Measurements from ENCODE around the gene PTPRK.
"Not testable (repeated sequence)": the region's sequence is repeated elsewhere in the genome, so short reads cannot be mapped to it uniquely, and the experiment has no call there.

Gene PTPRK

DNA sequence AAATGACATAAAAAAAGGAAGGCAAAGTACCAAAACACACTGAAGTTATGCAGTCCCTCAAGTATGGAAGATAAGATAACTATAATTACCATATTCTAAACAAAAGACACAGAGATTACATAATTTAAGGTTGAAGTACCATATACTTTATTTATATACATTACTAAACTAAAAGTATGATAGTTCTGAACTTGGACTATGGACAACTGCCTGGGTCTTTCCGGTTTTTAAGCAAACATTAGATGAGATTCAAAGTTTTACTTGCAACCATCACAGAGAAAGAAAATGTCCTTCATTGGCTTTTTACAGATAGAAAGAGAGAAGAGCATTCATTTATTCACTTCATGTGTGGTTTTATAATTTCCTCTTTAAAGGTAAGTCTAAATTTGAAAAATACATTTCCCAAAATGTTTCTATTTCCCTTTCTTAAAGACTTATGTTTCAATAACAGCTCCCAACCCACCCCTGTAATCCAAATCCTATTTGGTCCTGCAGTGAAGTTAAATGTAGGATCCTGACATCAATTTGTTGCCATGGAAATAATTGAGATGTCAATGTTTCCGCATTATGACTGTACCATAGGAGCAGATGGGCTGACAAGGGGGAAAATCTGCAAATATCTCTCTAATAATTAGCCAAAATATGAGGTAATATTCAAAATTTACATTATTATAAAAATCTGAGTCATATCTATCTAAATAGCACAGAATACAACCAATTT lies 63.7 kb downstream of the PTPRK start:
- Histone ChIP-seq H3K27ac (ENCODE audit: low read depth, low read length) (no peak overlapping the region), H3K4me1 (ENCODE audit: control insufficient read depth in 5 of 5, insufficient read depth in 5 of 5, low read length in 5 of 5) (no peaks in the 10 kb centered on the region), H3K27me3 (ENCODE audit: control insufficient read depth in 5 of 5, insufficient read depth in 4 of 5, low read length in 5 of 5) (no peaks in the 10 kb centered on the region), H3K9ac (ENCODE audit: low read length in 5 of 5) (no peak overlapping the region), H3K9me3 (ENCODE audit: control insufficient read depth in 5 of 5, low read length in 5 of 5) (no peaks in the 10 kb centered on the region), H3K4me3 (ENCODE audit: low read depth in 1 of 5, low read length in 5 of 5) (no peak overlapping the region), H3K36me3 (ENCODE audit: control insufficient read depth in 5 of 5, insufficient read depth in 5 of 5, low read length in 5 of 5) (no peaks in the 10 kb centered on the region)

DNA sequence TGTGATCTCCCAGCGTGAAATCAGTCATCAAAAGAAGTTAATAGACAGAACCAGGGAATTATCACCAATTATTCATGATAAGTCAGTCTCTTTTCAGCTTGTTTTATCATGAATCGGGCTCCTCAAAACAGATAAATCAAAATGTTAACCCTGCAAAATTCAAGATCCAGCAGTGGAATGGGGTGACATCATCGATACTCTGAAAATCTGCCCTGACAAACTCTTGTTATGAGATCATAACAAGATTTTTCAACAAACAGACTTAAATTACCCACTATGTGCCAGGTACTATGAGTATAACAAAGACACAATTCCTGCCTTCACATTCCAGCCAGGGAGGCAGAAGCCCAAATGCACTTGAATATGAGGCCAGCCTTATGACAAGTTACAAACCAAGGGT lies 64.4 kb downstream of the PTPRK start:
- no peak overlapping the region for H3K4me3 ChIP-seq (ENCODE audit: low read depth in 1 of 5, low read length in 5 of 5)
- no peak overlapping the region for H3K9ac ChIP-seq (ENCODE audit: low read length in 5 of 5)
- H3K27ac ChIP-seq (ENCODE audit: low read depth, low read length), result no peak overlapping the region
- H3K9me3 ChIP-seq (ENCODE audit: control insufficient read depth in 5 of 5, low read length in 5 of 5), result no peaks in the 10 kb centered on the region
- H3K4me1 ChIP-seq (ENCODE audit: control insufficient read depth in 5 of 5, insufficient read depth in 5 of 5, low read length in 5 of 5), result no peaks in the 10 kb centered on the region
- no peaks in the 10 kb centered on the region for H3K27me3 ChIP-seq (ENCODE audit: control insufficient read depth in 5 of 5, insufficient read depth in 4 of 5, low read length in 5 of 5)
- no peaks in the 10 kb centered on the region for H3K36me3 ChIP-seq (ENCODE audit: control insufficient read depth in 5 of 5, insufficient read depth in 5 of 5, low read length in 5 of 5)

DNA sequence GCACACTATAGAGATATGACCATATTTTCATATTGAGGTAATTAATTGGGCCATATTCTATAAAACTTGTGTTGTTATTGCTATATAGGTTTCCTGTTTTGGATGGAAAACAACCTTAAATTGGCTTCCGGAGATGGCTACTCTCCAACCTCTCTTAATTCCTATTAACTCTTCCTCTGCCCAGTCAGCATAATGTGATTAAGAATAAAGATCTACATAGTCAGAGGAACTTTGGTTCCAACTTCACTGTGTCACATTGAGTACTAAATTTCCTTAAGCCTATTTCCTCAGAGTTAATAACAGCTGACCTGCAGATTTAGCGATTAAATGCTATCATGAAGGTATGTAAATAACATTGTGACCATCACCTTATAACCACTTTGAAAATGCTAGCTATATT lies 67.7 kb downstream of the PTPRK start:
- Histone ChIP-seq H3K4me1 (ENCODE audit: control insufficient read depth in 5 of 5, insufficient read depth in 5 of 5, low read length in 5 of 5) (no peaks in the 10 kb centered on the region), H3K9ac (ENCODE audit: low read length in 5 of 5) (no peak overlapping the region), H3K9me3 (ENCODE audit: control insufficient read depth in 5 of 5, low read length in 5 of 5) (no peaks in the 10 kb centered on the region), H3K36me3 (ENCODE audit: control insufficient read depth in 5 of 5, insufficient read depth in 5 of 5, low read length in 5 of 5) (no peaks in the 10 kb centered on the region), H3K4me3 (ENCODE audit: low read depth in 1 of 5, low read length in 5 of 5) (no peak overlapping the region), H3K27ac (ENCODE audit: low read depth, low read length) (no peak overlapping the region), H3K27me3 (ENCODE audit: control insufficient read depth in 5 of 5, insufficient read depth in 4 of 5, low read length in 5 of 5) (no peaks in the 10 kb centered on the region)

DNA sequence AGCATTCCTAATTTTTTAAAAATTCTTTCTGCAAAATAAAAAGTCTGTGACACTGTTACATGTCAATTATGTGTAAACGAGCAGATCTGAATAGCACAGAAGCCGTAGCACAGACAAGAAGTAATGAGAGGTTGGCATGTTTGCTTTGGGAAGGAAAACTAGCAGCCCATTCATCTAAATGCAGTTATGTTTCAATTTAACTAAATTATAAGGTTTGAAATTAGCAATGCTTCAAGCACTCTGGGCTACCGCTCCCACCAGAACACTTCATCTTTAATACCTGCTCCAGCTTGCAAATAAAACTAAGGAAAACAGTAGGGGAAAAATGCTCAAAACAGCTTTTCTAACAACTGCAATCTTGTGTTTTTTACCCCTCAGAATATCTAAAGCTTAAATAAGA lies 73.9 kb downstream of the PTPRK start:
- H3K27me3 ChIP-seq (ENCODE audit: control insufficient read depth in 5 of 5, insufficient read depth in 4 of 5, low read length in 5 of 5), result no peaks in the 10 kb centered on the region
- H3K4me1 ChIP-seq (ENCODE audit: control insufficient read depth in 5 of 5, insufficient read depth in 5 of 5, low read length in 5 of 5), result no peaks in the 10 kb centered on the region
- no peak overlapping the region for H3K4me3 ChIP-seq (ENCODE audit: low read depth in 1 of 5, low read length in 5 of 5)
- H3K36me3 ChIP-seq (ENCODE audit: control insufficient read depth in 5 of 5, insufficient read depth in 5 of 5, low read length in 5 of 5), result no peaks in the 10 kb centered on the region
- no peak overlapping the region for H3K27ac ChIP-seq (ENCODE audit: low read depth, low read length)
- H3K9ac ChIP-seq (ENCODE audit: low read length in 5 of 5), result no peak overlapping the region
- H3K9me3 ChIP-seq (ENCODE audit: control insufficient read depth in 5 of 5, low read length in 5 of 5), result no peaks in the 10 kb centered on the region

DNA sequence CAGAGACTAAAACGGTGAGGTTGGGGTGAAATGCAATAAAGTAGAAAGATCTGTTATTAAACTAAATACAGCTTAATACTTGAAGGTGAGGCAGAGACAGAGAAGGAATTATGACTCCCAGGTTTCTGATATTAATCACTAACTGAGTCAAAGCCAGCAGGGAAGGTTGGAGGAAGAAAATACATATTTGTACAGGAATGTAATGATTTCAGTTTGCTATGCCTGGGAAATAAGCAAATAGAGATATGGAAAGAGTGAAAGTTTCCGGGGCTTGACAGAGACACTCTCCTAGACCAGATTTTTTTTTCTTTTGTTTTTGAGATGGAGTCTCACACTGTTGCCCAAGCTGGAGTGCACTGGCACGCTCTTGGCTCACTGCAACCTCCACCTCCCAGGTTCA lies 76.8 kb downstream of the PTPRK start:
- peaks cover 0 to under 1% (median 0%) of the 10 kb centered on the region in 5 donors for H3K4me1 ChIP-seq (ENCODE audit: control insufficient read depth in 5 of 5, insufficient read depth in 5 of 5, low read length in 5 of 5)
- no peaks in the 10 kb centered on the region for H3K27me3 ChIP-seq (ENCODE audit: control insufficient read depth in 5 of 5, insufficient read depth in 4 of 5, low read length in 5 of 5)
- H3K9ac ChIP-seq (ENCODE audit: low read length in 5 of 5), result no peak overlapping the region
- H3K36me3 ChIP-seq (ENCODE audit: control insufficient read depth in 5 of 5, insufficient read depth in 5 of 5, low read length in 5 of 5), result no peaks in the 10 kb centered on the region
- no peak overlapping the region for H3K27ac ChIP-seq (ENCODE audit: low read depth, low read length)
- no peak overlapping the region for H3K4me3 ChIP-seq (ENCODE audit: low read depth in 1 of 5, low read length in 5 of 5)
- H3K9me3 ChIP-seq (ENCODE audit: control insufficient read depth in 5 of 5, low read length in 5 of 5), result no peaks in the 10 kb centered on the region

DNA sequence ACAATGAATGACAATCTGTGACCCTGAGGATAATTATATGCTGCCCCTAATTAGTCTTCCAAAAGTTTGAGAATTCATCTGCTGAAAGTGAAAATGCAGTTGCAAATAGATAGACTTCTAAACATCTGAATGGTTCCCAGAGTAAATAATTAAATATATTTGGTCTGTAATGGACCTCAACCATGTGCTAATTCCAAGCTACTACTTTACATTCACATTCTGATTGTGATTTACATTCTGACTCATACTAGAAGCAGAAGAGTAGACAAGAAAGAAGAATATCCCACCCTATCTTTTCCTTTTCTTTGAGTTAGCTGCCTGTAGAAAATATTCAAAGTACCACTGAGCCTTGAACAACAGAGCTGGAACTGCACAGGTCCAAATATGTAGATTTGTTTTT lies 80.8 kb downstream of the PTPRK start:
- no peaks in the 10 kb centered on the region for H3K27me3 ChIP-seq (ENCODE audit: control insufficient read depth in 5 of 5, insufficient read depth in 4 of 5, low read length in 5 of 5)
- H3K9me3 ChIP-seq (ENCODE audit: control insufficient read depth in 5 of 5, low read length in 5 of 5), result no peaks in the 10 kb centered on the region
- H3K9ac ChIP-seq (ENCODE audit: low read length in 5 of 5), result no peak overlapping the region
- H3K4me1 ChIP-seq (ENCODE audit: control insufficient read depth in 5 of 5, insufficient read depth in 5 of 5, low read length in 5 of 5), result peaks cover 0 to 3% (median 0%) of the 10 kb centered on the region in 5 donors
- H3K4me3 ChIP-seq (ENCODE audit: low read depth in 1 of 5, low read length in 5 of 5), result no peak overlapping the region
- H3K27ac ChIP-seq (ENCODE audit: low read depth, low read length), result no peak overlapping the region
- no peaks in the 10 kb centered on the region for H3K36me3 ChIP-seq (ENCODE audit: control insufficient read depth in 5 of 5, insufficient read depth in 5 of 5, low read length in 5 of 5)

DNA sequence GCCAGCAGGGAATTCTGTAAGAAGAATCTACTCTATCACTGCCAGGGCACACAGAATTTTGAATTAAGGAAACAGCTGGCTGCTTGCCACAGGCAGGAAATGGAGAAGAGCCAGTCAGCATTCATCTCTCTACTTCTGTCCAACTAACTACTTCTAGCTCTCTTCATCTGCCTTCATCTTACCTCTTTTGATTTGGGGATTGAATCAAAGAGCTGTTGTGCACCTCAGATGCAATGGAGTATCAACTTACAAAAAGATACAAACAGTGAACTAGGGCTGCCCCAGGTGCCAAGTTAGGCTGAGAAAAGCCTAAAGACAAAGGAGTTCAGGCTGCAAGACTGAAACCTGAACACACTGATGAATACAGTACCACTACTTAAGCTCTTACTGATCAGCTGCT lies 82.0 kb downstream of the PTPRK start:
- no peaks in the 10 kb centered on the region for H3K9me3 ChIP-seq (ENCODE audit: control insufficient read depth in 5 of 5, low read length in 5 of 5)
- no peak overlapping the region for H3K27ac ChIP-seq (ENCODE audit: low read depth, low read length)
- no peaks in the 10 kb centered on the region for H3K36me3 ChIP-seq (ENCODE audit: control insufficient read depth in 5 of 5, insufficient read depth in 5 of 5, low read length in 5 of 5)
- peaks cover 0 to 3% (median 0%) of the 10 kb centered on the region in 5 donors for H3K4me1 ChIP-seq (ENCODE audit: control insufficient read depth in 5 of 5, insufficient read depth in 5 of 5, low read length in 5 of 5)
- no peaks in the 10 kb centered on the region for H3K27me3 ChIP-seq (ENCODE audit: control insufficient read depth in 5 of 5, insufficient read depth in 4 of 5, low read length in 5 of 5)
- H3K9ac ChIP-seq (ENCODE audit: low read length in 5 of 5), result no peak overlapping the region
- H3K4me3 ChIP-seq (ENCODE audit: low read depth in 1 of 5, low read length in 5 of 5), result no peak overlapping the region

DNA sequence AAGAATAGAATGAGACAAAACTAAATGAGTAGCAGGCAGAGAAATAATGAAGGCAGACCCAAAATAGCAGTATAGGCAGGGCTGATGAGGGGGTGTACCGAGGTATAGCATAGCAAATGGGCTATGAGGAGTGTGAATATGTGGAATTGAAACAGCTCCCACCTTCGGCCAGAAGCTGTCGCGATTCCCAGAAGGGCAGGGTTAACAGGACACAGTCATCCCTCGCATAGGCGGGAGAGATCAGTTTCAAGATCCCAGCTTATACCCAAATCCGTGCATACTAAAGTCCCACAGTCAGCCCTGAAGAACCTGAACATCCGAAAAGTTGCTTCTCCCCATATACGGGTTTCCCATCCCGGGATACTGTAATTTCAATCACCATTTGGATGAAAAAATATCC lies 82.7 kb downstream of the PTPRK start:
- H3K9ac ChIP-seq (ENCODE audit: low read length in 5 of 5), result no peak overlapping the region
- H3K9me3 ChIP-seq (ENCODE audit: control insufficient read depth in 5 of 5, low read length in 5 of 5), result no peaks in the 10 kb centered on the region
- no peak overlapping the region for H3K4me3 ChIP-seq (ENCODE audit: low read depth in 1 of 5, low read length in 5 of 5)
- no peak overlapping the region for H3K27ac ChIP-seq (ENCODE audit: low read depth, low read length)
- H3K4me1 ChIP-seq (ENCODE audit: control insufficient read depth in 5 of 5, insufficient read depth in 5 of 5, low read length in 5 of 5), result peaks cover 0 to 3% (median 0%) of the 10 kb centered on the region in 5 donors
- H3K27me3 ChIP-seq (ENCODE audit: control insufficient read depth in 5 of 5, insufficient read depth in 4 of 5, low read length in 5 of 5), result no peaks in the 10 kb centered on the region
- H3K36me3 ChIP-seq (ENCODE audit: control insufficient read depth in 5 of 5, insufficient read depth in 5 of 5, low read length in 5 of 5), result no peaks in the 10 kb centered on the region

DNA sequence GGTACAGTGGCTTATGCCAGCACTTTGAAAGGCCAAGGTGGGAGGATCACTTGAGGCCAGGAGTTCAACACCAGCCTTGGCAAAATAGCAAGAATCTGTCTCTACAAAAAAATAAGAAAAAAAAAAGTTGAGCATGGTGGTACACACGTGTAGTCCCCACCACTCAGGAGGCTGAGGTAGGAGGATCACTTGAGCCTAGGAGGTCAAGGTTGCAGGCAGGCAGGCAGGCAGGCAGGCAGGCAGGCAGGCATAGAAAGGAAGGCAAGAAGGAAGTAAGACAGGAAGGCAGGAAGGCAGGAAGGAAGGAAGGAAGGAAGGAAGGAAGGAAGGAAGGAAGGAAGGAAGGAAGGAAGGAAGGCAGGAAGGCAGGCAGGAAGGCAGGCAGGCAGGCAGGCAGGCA lies 85.6 kb downstream of the PTPRK start:
- not testable (repeated sequence) for H3K27me3 ChIP-seq (ENCODE audit: control insufficient read depth in 5 of 5, insufficient read depth in 4 of 5, low read length in 5 of 5); H3K4me1 ChIP-seq (ENCODE audit: control insufficient read depth in 5 of 5, insufficient read depth in 5 of 5, low read length in 5 of 5); H3K9me3 ChIP-seq (ENCODE audit: control insufficient read depth in 5 of 5, low read length in 5 of 5); H3K9ac ChIP-seq (ENCODE audit: low read length in 5 of 5); H3K27ac ChIP-seq (ENCODE audit: low read depth, low read length); H3K4me3 ChIP-seq (ENCODE audit: low read depth in 1 of 5, low read length in 5 of 5); H3K36me3 ChIP-seq (ENCODE audit: control insufficient read depth in 5 of 5, insufficient read depth in 5 of 5, low read length in 5 of 5)

DNA sequence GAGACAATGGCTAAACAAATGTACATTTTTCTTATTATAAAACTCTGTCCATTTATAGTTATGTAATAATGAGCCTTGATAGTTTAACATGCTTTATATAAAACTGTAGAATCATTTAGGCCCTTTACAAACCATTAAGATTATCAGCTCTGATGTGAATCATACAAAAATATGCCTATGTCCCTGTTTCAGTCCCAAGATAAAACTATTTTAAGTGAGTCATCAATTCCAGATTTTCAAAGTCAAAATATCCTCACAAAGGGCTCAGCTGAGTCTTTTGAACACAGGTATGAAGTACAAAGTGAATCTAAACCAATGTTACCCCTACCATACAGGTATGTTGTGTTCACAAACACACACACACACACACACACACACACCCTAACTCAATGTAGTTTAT lies 88.0 kb downstream of the PTPRK start:
- no peak overlapping the region for H3K27ac ChIP-seq (ENCODE audit: low read depth, low read length)

DNA sequence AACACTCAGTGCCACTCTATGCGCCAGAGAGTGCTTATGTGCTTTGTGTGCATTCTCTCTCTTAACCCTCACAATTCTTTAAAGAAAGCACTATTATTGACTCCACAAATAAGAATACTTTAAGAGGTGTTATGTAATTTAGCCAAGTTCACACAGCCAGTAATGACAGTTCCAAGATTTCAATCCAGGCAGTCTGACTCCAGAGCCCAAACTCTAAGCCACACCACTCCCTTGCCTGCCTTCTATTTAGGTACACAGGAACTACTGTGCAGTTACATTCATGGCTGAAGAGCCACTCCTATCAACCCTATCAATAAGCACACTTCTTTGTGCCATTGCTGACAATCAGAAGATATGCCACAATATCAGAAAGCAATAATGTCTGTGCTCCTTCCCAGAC lies 93.3 kb downstream of the PTPRK start:
- Histone ChIP-seq H3K36me3 (ENCODE audit: control insufficient read depth in 5 of 5, insufficient read depth in 5 of 5, low read length in 5 of 5) (no peaks in the 10 kb centered on the region), H3K4me3 (ENCODE audit: low read depth in 1 of 5, low read length in 5 of 5) (no peak overlapping the region), H3K27me3 (ENCODE audit: control insufficient read depth in 5 of 5, insufficient read depth in 4 of 5, low read length in 5 of 5) (no peaks in the 10 kb centered on the region), H3K9me3 (ENCODE audit: control insufficient read depth in 5 of 5, low read length in 5 of 5) (no peaks in the 10 kb centered on the region), H3K4me1 (ENCODE audit: control insufficient read depth in 5 of 5, insufficient read depth in 5 of 5, low read length in 5 of 5) (no peaks in the 10 kb centered on the region), H3K9ac (ENCODE audit: low read length in 5 of 5) (no peak overlapping the region), H3K27ac (ENCODE audit: low read depth, low read length) (no peak overlapping the region)

More for the DNA sequence above, 88.0 kb downstream of the PTPRK start:
- Histone ChIP-seq H3K4me1 (ENCODE audit: control insufficient read depth in 5 of 5, insufficient read depth in 5 of 5, low read length in 5 of 5) (no peaks in the 10 kb centered on the region), H3K9me3 (ENCODE audit: control insufficient read depth in 5 of 5, low read length in 5 of 5) (no peaks in the 10 kb centered on the region), H3K36me3 (ENCODE audit: control insufficient read depth in 5 of 5, insufficient read depth in 5 of 5, low read length in 5 of 5) (no peaks in the 10 kb centered on the region), H3K27me3 (ENCODE audit: control insufficient read depth in 5 of 5, insufficient read depth in 4 of 5, low read length in 5 of 5) (no peaks in the 10 kb centered on the region), H3K9ac (ENCODE audit: low read length in 5 of 5) (no peak overlapping the region), H3K4me3 (ENCODE audit: low read depth in 1 of 5, low read length in 5 of 5) (no peak overlapping the region)

Data from subcutaneous abdominal adipose tissue (tissue), 5 donors.